RCC 7860 (cell line): Measurements from ENCODE around the gene PRSS23.

Source experiments
- DNase-seq: peaks from one replicate; pipeline ENCODE4 v3.0.0-alpha.2; 2015; ENCODE audit warnings: low spot score
- FAIRE-seq: peaks from 2 replicates; lab custom pipeline; 2012; peaks lifted over from hg19 to GRCh38; lab: Jason Lieb, UNC

Gene PRSS23

DNA sequence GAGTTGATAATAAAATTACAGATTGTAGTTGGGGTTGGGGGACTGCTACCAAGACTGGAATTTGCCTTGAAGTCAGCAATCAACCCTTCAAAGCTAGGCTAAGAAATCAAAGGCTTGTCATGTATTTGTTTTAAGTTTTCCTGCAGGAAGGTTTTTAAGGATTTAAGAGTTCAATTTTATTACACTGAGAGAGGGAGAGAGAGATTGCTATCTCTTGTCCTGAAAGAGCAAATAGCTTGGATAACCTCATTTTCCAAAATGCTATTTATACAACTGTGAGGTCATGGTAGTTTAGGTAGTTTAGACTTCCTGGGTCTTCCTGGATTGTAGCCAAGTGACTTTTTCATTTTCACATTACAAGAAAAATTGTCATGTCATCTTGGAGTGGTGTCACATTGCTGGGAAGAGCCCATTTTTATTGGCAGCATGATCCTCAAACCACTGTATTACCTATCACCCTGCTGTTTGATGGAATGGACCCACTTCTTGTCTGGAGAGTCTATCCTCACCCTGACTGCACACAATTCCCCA, 10.1 kb upstream of the PRSS23 start:
- no peak for FAIRE-seq
- DNase-seq, result peak; percentile 17

- DNase-seq (no peak), FAIRE-seq (no peak)
These were observed 9.2 kb upstream of the PRSS23 start for GRCh38 chr11:86790867-86791849.

- FAIRE-seq (no peak), DNase-seq (no peak)
These were observed 8.2 kb upstream of the PRSS23 start for GRCh38 chr11:86792150-86792549.

DNA sequence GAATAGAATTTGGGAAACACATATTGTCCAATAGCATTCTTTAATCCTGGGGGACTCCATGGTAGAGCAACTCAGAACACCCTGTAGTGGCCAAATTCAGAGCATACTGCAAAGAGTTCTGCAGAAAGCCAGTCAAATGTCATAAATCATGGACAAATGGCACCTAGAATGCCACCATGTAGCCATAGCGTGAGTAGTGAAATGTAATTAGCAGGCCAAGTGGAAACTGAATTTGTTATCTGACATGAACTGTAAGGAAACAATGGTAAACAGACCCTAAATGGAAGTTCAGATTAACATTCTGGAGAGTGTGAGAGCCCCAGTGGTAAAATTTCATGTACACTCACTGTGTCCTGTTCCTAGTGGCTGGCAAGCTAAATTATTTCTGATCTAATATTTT, 7.0 kb upstream of the PRSS23 start:
- no peak for FAIRE-seq
- DNase-seq, result no peak

DNA sequence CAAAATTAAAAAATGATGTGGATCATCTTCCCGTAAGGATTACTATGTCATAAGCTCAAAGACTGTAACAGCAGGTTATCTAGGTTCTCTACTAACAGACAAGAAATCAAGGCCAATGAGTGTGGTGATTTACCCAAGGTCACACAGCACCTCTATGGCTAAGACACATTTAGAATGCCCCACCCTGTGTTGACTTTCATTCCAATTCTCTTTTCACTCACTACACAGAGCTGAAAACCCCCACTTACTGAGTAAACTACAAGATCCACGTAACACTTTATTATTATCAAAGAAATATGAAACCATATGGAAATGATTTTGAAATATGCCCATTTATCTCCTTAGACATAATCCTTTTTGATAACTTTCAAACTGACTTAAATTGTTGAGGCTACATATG, 4.8 kb upstream of the PRSS23 start:
- no peak for DNase-seq

DNA sequence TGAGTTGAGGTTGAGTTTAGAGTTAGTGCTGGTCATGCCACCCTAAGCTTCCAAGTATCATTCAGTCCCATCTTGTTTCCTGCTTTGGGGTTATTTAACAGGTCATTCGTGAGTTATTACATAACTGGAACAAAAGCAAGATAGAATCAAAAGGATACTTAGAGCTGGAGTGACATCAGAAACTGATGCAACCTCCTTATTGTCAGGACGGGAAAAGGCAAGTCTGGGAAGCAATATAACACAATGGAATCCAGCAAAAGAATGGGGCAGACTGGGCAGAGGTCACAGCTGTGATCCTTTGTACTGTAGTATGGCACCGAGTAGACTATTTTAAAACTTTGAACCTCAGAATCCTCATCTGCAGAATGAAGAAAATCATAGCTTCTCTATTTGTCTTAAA, 4.4 kb upstream of the PRSS23 start:
- no peak for FAIRE-seq
- DNase-seq, result no peak

More for the DNA sequence above, 4.8 kb upstream of the PRSS23 start:
- no peak for FAIRE-seq

GRCh38 chr11:86797133-86797532, 3.2 kb upstream of the PRSS23 start:
- DNase-seq, result no peak
- FAIRE-seq, result no peak

- no peak for FAIRE-seq
- DNase-seq, result peak; percentile 25
These were observed 1.4 kb upstream of the PRSS23 start for GRCh38 chr11:86798988-86799387.

DNA sequence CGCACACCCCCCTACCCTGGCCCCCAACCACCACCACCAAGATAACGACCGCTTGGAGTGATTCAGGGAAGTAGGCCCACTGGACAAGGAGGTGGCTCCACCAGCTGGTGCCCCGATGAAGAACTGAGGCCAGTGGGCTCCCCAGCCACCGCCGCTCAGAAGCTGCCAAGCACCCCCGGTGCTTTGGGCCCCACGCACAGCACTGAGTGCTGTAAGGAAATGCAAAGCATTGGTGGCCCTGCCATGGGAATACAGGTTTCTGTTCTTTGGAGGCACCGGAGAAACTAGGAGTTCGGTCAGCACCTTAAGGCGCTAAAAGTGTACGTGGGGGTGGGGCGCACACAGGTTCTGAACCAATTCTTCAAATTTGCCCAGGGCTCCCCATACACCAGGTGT, 664 bp upstream of the PRSS23 start:
- FAIRE-seq (no peak), DNase-seq (no peak)

DNA sequence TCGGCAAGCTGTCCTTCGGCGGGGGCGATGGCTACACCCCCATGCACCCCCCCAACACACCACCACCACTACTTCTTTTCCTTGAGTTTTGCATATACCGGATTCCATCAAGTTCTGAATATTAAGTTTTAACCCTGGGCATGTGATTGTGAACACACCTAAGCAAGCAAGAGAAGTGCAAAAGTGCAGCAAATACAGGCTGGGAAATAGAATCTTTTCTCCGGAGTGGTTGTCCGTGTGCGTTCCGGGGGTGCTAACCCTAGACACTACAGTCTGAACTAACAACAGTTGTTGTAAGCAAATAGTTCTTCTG, 574 bp downstream of the PRSS23 start:
- DNase-seq, result no peak
- no peak for FAIRE-seq

DNA sequence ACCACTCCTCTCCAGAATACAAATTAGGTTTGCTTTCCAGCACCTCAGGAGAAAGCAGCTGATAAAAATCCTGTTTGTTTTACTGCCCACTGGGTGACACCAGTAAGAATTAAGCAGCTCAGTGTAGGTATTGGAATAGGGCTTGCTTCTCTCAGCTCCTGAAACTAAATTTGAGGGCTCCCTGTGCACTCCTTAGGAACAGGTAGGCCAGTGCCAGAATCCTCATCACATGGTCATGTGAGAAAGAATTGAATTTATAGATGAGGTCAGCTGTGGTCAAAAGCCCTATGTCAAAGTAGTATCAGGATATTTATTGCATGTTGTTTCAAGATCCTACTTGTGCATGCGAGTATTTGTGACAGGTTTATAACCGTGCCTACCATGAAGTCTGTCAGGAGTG, 1.0 kb downstream of the PRSS23 start:
- DNase-seq (no peak), FAIRE-seq (no peak)

GRCh38 chr11:86802146-86802545, 1.8 kb downstream of the PRSS23 start:
- DNase-seq (no peak), FAIRE-seq (no peak)

GRCh38 chr11:86802601-86803051, 2.3 kb downstream of the PRSS23 start:
- FAIRE-seq (peak; percentile 75), DNase-seq (peak; percentile 58)

DNA sequence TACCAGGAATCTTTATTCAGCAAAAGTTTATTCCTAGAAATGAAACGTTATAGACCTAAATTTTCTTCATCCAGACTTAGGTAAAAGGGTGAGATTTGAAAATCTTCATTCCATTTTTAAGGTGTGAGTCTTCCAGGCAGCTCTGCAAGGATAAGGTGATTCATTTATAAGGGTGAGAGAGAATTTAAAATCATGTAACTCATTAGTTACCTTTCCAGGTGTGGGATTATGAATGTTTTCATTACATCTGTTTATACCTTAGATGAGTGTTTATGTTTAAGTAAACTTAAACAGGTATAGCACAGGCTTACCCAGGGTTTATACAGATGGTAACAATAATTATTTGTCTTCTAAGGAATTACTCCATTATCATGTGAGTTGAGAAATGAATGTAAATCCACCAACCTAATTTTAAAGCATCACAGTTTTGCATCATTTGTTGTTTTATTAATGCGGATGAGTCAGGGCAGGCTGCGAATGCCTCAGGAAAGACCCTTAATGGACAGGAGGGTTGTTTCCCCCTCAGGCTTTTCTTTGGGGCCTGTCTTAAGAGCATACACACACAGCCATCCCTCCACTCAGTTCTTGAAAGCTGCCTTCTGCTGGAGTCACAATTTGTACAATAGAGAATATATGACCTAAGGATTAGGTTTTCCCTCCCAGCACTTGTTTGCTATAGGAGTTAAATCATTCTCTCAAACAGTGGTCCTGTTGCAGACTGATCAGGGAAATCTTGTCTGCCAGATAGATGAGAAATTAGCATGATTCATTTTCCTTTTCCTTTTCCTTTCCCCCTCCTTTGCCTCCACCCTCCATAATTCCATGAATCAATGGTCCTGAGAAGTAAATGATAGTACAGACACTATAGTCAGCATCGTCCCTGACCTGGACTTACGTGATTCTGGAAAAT, 3.0 kb downstream of the PRSS23 start:
- FAIRE-seq, result no peak
- DNase-seq, result no peak

GRCh38 chr11:86804951-86805350, 4.6 kb downstream of the PRSS23 start:
- DNase-seq (no peak), FAIRE-seq (no peak)

DNA sequence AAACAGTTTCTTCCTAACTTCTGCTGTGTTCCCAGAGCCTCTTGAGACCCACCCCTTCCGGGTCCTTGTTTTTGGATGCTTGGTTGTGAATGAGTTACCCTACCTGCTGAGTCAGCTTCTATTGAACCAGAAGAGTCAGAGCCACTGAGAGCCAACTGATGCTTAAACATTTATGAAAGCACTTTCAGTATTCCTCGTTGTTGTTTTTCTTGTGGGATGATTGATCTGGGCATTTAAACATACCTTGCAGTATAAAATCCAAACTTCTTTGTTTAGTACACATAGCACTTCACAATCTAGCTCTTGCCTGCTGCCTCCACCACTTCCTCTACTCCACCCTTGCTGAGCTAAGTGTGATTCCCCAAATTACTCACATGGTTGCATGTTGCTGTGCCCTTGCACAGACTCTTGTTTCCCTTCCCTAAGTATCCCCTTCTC, 5.5 kb downstream of the PRSS23 start:
- FAIRE-seq, result no peak
- DNase-seq, result peak; percentile 28

DNA sequence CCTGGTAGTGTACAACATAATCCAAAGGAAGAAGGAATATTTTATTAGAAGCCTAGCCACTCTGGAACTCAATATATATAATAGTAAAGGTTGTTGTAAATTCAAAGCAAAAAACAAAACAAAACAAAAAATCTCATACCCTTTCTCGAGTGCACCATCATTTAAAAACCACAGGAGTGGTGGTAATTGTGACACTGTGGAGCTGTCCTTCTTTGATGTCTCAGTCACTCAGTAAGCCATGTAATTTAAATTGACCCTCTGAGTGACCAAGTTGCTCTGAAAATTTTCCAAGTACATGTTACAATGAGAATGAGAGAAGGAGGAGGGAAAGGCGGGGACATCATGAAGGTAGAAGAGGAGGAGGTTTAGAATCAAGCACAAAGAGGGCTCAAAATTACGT, 6.6 kb downstream of the PRSS23 start:
- no peak for FAIRE-seq
- no peak for DNase-seq

DNA sequence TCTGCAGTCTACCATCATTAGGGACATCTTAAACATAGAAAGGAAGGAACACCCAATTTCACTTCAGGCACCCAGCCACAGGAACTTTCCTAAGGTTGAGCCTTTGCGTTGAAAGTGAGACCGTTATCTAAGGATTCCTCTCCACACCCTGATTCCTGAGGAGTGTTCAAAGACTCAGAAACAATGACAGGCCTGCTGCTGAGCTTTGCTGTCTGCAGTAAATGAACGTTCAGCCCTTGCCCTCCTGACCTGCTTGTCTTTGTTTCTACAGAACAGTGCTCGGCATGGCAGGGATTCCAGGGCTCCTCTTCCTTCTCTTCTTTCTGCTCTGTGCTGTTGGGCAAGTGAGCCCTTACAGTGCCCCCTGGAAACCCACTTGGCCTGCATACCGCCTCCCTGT, 7.0 kb downstream of the PRSS23 start:
- FAIRE-seq (no peak), DNase-seq (no peak)

- no peak for DNase-seq
- FAIRE-seq, result no peak
These were observed 9.2 kb downstream of the PRSS23 start for GRCh38 chr11:86809561-86809960.

DNA sequence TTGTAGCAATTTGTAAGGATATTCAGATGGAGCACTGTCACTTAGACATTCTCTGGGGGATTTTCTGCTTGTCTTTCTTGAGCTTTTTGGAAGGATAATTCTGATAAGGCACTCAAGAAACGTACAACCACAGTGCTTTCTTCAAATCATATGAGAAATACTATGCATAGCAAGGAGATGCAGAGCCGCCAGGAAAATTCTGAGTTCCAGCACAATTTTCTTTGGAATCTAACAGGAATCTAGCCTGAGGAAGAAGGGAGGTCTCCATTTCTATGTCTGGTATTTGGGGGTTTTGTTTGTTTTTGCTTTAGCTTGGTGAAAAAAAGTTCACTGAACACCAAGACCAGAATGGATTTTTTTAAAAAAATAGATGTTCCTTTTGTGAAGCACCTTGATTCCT, 9.9 kb downstream of the PRSS23 start:
- DNase-seq, result no peak
- no peak for FAIRE-seq

DNA sequence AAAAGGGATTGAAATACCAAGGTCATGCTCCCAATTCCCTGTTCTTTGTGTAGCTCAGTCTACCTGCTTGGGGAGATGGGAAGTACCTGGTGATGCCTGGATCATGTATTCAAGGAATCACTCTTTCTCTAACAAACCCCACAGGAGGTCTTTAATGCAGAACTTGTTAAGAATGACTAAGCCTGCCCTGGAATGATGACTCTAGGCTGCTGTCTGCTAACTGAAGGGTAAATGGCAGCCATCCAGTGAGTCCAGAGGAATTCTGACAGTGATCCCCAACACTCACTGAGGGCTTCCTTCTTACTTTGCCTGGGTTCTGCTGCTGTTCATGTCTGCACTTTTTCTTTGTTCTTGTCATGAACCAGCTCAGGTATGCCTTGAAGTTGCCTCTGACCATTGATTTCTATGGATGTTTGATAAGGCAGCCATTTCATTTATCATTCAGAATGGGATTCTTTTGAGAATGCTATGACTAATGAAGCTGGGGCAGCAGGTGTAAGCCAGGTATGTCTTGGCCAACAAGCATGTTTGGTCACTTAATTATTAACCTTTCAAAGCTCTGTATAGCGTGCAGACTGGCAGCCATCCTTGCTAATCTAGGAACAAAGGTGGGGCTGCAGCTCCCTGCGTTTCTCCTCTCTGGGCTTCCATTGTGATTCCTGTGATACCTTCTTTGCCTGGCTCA, 11.4 kb downstream of the PRSS23 start:
- FAIRE-seq, result peak; percentile 85
- peak; percentile 77 for DNase-seq
